Measurements from ENCODE around the gene CYTH1. TPM values are rescaled to one million over a fixed set of nuclear protein-coding genes. Genes with fewer than 3 reads are reported as not detected.

The CYTH1 gene
- total RNA-seq, 1 experiment from 2014 or later = 9.7 TPM

DNA sequence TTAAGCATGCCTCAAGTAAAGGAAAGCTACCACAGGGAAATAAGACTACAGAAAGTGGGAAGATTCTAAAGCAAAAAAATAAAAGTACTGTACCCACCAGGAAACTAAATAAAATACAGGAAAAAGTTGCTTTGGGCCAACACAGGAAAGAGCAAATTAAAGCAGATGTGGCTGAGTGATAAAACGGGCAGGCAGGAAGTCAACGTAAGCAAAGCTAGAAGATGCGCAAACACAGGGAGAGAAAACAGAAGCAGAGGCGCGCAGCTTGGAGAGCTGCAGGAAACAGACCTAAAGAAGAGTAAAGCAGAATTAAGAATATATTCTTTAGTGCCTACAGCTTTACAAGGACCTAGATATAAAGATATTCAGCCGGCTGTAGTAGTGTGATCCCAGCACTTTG lies 36.9 kb upstream of the CYTH1 start:
- H2BK5ac ChIP-seq (ENCODE audit: insufficient read length, low read length) = no peak overlapping the region
- H3K27ac ChIP-seq (ENCODE audit: insufficient read length, low read depth, low read length) = no peak overlapping the region
- TF ChIP-seq, protein P1, sequence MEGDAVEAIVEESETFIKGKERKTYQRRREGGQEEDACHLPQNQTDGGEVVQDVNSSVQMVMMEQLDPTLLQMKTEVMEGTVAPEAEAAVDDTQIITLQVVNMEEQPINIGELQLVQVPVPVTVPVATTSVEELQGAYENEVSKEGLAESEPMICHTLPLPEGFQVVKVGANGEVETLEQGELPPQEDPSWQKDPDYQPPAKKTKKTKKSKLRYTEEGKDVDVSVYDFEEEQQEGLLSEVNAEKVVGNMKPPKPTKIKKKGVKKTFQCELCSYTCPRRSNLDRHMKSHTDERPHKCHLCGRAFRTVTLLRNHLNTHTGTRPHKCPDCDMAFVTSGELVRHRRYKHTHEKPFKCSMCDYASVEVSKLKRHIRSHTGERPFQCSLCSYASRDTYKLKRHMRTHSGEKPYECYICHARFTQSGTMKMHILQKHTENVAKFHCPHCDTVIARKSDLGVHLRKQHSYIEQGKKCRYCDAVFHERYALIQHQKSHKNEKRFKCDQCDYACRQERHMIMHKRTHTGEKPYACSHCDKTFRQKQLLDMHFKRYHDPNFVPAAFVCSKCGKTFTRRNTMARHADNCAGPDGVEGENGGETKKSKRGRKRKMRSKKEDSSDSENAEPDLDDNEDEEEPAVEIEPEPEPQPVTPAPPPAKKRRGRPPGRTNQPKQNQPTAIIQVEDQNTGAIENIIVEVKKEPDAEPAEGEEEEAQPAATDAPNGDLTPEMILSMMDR (conservative IDR thresholded peaks at IDR 0.05) = no peak
- H3K23ac ChIP-seq (ENCODE audit: insufficient read length, low read depth, low read length) = no peak overlapping the region
- H3K79me1 ChIP-seq (ENCODE audit: insufficient read depth, low read depth, low read length, poor library complexity, severe bottlenecking) = peaks cover 4% of the 10 kb centered on the region
- H3K4me1 Mint-ChIP-seq = no peaks in the 10 kb centered on the region
- no peak overlapping the region for H2BK20ac ChIP-seq (ENCODE audit: low read depth, low read length, poor library complexity, severe bottlenecking)
- no peaks in the 10 kb centered on the region for H3K27me3 Mint-ChIP-seq (ENCODE audit: low read depth)
- H3K27me3 ChIP-seq (ENCODE audit: insufficient read depth, low read length) = no peaks in the 10 kb centered on the region
- no peak overlapping the region for H2BK120ac ChIP-seq (ENCODE audit: low read depth, low read length, poor library complexity, severe bottlenecking)
- H3K9ac ChIP-seq (ENCODE audit: extremely low read depth, insufficient read length, low read length) = no peak overlapping the region
- no peak overlapping the region for H3K18ac ChIP-seq (ENCODE audit: insufficient read length, low read depth, low read length)
- no peaks in the 10 kb centered on the region for H3K9me3 Mint-ChIP-seq
- no peaks in the 10 kb centered on the region for H3K79me2 ChIP-seq (ENCODE audit: insufficient read depth, low read length)
- no peak overlapping the region for H2AFZ ChIP-seq (ENCODE audit: low read length)
- H3K9me3 ChIP-seq (ENCODE audit: control insufficient read depth, low read depth, low read length) = no peaks in the 10 kb centered on the region
- H2BK12ac ChIP-seq (ENCODE audit: insufficient read length, low read depth, low read length) = no peak overlapping the region
- no peak overlapping the region for H4K5ac ChIP-seq (ENCODE audit: insufficient read length, low read depth, low read length)
- H4K91ac ChIP-seq (ENCODE audit: insufficient read length, low read depth, low read length) = no peak overlapping the region
- H3K14ac ChIP-seq (ENCODE audit: insufficient read depth, low read length) = no peak overlapping the region
- no peak overlapping the region for H3K4ac ChIP-seq (ENCODE audit: low read depth, low read length)
- no peak overlapping the region for H2BK15ac ChIP-seq (ENCODE audit: low read depth, low read length)
- H3K4me3 Mint-ChIP-seq = no peak overlapping the region
- peaks cover 47 to 98% (median 89%) of the 10 kb centered on the region in 3 experiments for H3K36me3 Mint-ChIP-seq (ENCODE audit: insufficient read depth in 1 of 3, low read depth in 3 of 3)
- no peak overlapping the region for H3K4me2 ChIP-seq (ENCODE audit: insufficient read depth, insufficient read length, low read length)
- H3K56ac ChIP-seq (ENCODE audit: insufficient read length, low read depth, low read length) = no peak overlapping the region
- H3K4me1 ChIP-seq (ENCODE audit: insufficient read depth, low read length) = no peaks in the 10 kb centered on the region
- WGBS (ENCODE audit: extremely low coverage, insufficient read length, low lambda C conversion rate) = no CpG with 5 or more reads among the region's 6 CpGs
- H3T11ph ChIP-seq (ENCODE audit: low read length) = no peak overlapping the region
- no peak for DNase-seq
- H4K20me1 ChIP-seq (ENCODE audit: control insufficient read depth, insufficient read depth, insufficient read length) = no peaks in the 10 kb centered on the region
- H3K27ac Mint-ChIP-seq = no peak overlapping the region; a peak in 2 of 7 replicates
- H4K8ac ChIP-seq (replicated peaks; ENCODE audit: insufficient read length, low read depth, low read length) = no peak overlapping the region
- H2AK5ac ChIP-seq (ENCODE audit: insufficient read length, low read length) = no peak overlapping the region
- H3K23me2 ChIP-seq (ENCODE audit: insufficient read length, low read depth, low read length, poor library complexity, severe bottlenecking) = no peaks in the 10 kb centered on the region
